Subcutaneous abdominal adipose tissue (tissue), 5 donors: ENCODE measurements around the gene DNAH12.

Experiments
- H3K27ac ChIP-seq: one replicate; pipeline ENCODE4 v1.7.0; 2013; ENCODE audit warnings: low read depth, mild to moderate bottlenecking, inconsistent platforms, low read length, moderate library complexity
- H3K27me3 ChIP-seq, 5 donors: one replicate each; pipeline ENCODE4 v1.7.0; 2013; ENCODE audit warnings: low read length in 5 of 5, inconsistent platforms in 1 of 5; ENCODE audit not compliant: control insufficient read depth in 5 of 5, insufficient read depth in 4 of 5
- H3K36me3 ChIP-seq, 5 donors: one replicate each; pipeline ENCODE4 v1.7.0; 2013; ENCODE audit warnings: low read length in 5 of 5; ENCODE audit not compliant: control insufficient read depth in 5 of 5, insufficient read depth in 5 of 5
- H3K4me1 ChIP-seq, 5 donors: one replicate each; pipeline ENCODE4 v1.7.0; 2013; ENCODE audit warnings: low read length in 5 of 5, mild to moderate bottlenecking in 3 of 5, moderate library complexity in 1 of 5; ENCODE audit not compliant: control insufficient read depth in 5 of 5, insufficient read depth in 5 of 5
- H3K4me3 ChIP-seq, 5 donors: one replicate each; pipeline ENCODE4 v1.7.0; 2013; ENCODE audit warnings: low read length in 5 of 5, low read depth in 1 of 5
- H3K9ac ChIP-seq, 5 donors: one replicate each; pipeline ENCODE4 v1.7.0; 2013; ENCODE audit warnings: low read length in 5 of 5, mild to moderate bottlenecking in 4 of 5, moderate library complexity in 3 of 5
- H3K9me3 ChIP-seq, 5 donors: one replicate each; pipeline ENCODE4 v1.7.0; 2013; ENCODE audit warnings: low read length in 5 of 5; ENCODE audit not compliant: control insufficient read depth in 5 of 5
- donor health status: healthy.
- donor health status: healthy.
- donor health status: healthy.
- donor health status: healthy.
- donor health status: healthy.

The DNAH12 gene

DNA sequence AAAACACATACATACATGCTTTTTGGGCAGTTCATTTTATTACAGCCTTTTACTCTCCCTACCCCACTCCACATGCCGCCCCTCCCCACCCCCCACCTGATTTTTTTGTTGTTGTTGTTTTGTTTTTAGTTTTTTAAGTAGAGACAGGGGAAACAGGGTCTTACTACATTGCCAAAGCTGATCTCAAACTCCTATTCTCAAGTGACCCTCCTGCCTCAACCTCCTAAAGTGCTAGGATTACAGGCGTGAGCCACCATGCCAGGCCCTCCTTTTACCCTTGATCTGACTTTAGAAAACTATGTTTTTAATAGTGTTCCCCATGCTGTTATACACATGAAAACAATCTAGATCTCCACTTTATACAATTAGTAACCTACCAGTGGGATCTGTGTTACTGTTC is 26.7 kb upstream of the DNAH12 start:
- Histone ChIP-seq H3K27ac (no peak overlapping the region), H3K4me3 (no peak overlapping the region), H3K36me3 (peaks cover 30 to 77% (median 37%) of the 10 kb centered on the region in 5 donors), H3K4me1 (no peaks in the 10 kb centered on the region), H3K9ac (no peak overlapping the region), H3K9me3 (no peaks in the 10 kb centered on the region), H3K27me3 (no peaks in the 10 kb centered on the region)

DNA sequence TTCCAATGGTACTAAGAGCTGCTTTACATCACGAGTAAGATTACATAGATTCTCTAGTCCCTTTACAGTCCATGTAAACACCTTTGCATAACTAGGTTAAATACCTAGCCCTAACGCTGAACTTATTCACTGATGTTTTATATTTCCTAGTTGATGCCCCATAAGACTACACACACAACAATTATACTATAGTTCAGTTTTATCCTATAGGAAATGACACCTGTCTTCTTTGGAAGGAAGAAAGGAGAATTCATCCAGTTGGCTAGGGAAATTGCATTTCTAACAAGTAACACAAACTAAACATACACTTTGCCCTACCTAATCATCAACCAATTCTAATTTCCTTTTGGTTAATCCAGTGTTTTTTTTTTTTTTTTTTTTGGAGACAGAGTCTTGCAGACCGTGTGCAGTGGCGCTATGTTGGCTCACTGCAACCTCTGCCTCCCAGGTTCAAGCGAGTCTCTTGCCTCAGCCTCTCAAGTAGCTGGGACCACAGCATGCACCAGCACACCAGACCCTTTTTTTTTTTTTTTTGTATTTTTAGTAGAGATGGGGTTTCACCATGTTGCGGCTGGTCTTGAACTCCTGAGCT is 25.8 kb upstream of the DNAH12 start:
- Histone ChIP-seq H3K27me3 (no peaks in the 10 kb centered on the region), H3K4me3 (no peak overlapping the region), H3K9ac (no peak overlapping the region), H3K36me3 (peaks cover 28 to 73% (median 36%) of the 10 kb centered on the region in 5 donors), H3K4me1 (no peaks in the 10 kb centered on the region), H3K9me3 (no peaks in the 10 kb centered on the region), H3K27ac (no peak overlapping the region)

DNA sequence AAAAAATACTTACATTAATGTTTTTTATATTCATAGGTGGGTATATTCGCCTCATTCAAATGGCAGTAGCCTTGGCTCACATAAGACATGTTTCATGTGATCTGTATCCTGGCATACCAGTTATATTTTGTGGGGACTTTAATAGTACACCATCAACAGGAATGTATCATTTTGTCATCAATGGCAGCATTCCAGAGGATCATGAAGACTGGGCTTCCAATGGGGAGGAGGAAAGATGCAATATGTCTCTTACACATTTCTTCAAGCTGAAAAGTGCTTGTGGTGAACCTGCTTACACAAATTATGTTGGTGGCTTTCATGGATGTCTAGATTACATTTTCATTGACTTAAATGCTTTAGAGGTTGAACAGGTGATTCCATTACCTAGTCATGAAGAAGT is 15.4 kb upstream of the DNAH12 start:
- Histone ChIP-seq H3K4me3 (no peak overlapping the region), H3K4me1 (peaks cover 6 to 40% (median 39%) of the 10 kb centered on the region in 5 donors), H3K27ac (no peak overlapping the region), H3K27me3 (no peaks in the 10 kb centered on the region), H3K9me3 (no peaks in the 10 kb centered on the region), H3K9ac (no peak overlapping the region), H3K36me3 (peaks cover 6 to 11% (median 8%) of the 10 kb centered on the region in 5 donors)

- H3K9ac ChIP-seq, result peak overlapping the region; percentile 93 to 100 (median 99)
- no peaks in the 10 kb centered on the region for H3K27me3 ChIP-seq
- no peaks in the 10 kb centered on the region for H3K9me3 ChIP-seq
- H3K36me3 ChIP-seq, result peaks cover 5 to 9% (median 6%) of the 10 kb centered on the region in 5 donors
- peak overlapping the region; percentile 89 to 100 (median 93) for H3K4me3 ChIP-seq
- H3K4me1 ChIP-seq, result peaks cover 6 to 40% (median 39%) of the 10 kb centered on the region in 5 donors
- H3K27ac ChIP-seq, result peak overlapping the region; percentile 9
Observed at GRCh38 chr3:57557085-57557537, 13.0 kb upstream of the DNAH12 start.

- Histone ChIP-seq H3K27ac (peak overlapping the region; percentile 98), H3K36me3 (peaks cover 5 to 9% (median 6%) of the 10 kb centered on the region in 5 donors), H3K27me3 (no peaks in the 10 kb centered on the region), H3K4me3 (peak overlapping the region; percentile 89 to 100 (median 93)), H3K9ac (peak overlapping the region; percentile 93 to 100 (median 99)), H3K4me1 (peaks cover 6 to 40% (median 39%) of the 10 kb centered on the region in 5 donors), H3K9me3 (no peaks in the 10 kb centered on the region)
Observed at GRCh38 chr3:57556459-57557084, 12.4 kb upstream of the DNAH12 start.

DNA sequence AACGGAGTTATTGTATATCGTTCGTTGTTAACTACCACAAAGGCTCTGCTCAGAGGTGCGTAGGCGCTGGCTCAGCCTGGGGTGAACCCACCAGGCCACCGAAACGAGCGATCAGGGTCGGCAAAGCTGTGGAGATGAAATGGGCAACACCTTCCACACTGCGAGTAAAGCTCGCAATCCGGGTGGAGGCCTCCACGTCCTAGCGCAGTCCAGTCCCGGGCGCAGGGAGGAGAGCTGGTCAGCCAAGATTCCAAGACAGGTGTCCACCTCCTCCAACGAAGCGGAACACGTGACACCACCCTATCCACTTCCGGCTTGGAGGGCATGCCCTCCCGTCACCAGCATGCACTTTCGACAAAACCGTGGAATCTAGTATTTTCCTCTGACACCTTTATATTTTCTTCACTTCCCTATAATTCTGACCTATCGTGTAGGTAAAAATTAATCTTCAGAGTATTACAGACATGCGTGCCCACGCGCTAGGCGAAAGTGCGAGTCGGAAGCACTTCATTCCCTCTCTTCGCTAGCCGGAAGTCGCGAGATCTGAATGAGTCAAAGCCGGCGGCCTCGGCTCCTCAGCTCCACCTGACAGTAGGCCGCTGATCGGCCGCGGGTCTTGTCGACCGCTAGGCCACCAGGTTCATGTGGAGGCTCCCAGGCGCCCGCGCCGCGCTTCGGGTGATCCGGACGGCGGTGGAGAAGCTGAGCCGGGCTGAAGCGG is 11.8 kb upstream of the DNAH12 start, which contains the start of gene PDE12:
PDE12 (plus strand) TSS at position 537 of the 721 bp plus-strand sequence; CDS start at position 643, 106 bp downstream.
- Histone ChIP-seq H3K36me3 (peaks cover 3 to 8% (median 6%) of the 10 kb centered on the region in 5 donors), H3K9me3 (no peaks in the 10 kb centered on the region), H3K27me3 (no peaks in the 10 kb centered on the region), H3K4me1 (peaks cover 6 to 40% (median 39%) of the 10 kb centered on the region in 5 donors), H3K9ac (peak within 1 kb of the TSS; percentile 93 to 100 (median 99)), H3K27ac (peak within 1 kb of the TSS; percentile 98), H3K4me3 (peak within 1 kb of the TSS; percentile 89 to 100 (median 93))

DNA sequence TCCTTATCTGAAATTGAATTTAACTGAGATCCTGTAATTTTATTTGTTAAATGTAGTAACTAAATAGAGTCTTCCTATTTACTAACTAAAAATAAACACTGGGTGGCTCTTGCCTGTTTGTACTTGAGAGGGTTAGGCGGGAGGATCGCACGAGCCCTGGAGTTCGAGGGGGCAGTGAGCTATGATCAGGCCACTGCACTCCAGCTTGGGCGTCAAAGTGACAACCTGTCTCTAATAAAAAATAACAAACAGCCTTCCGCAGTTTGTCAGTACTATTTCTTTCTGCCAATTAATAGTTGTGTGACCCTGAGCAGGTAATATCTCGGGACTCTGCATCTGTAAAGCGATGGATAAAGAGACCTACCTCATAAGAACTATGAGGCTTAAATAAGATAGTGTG is 11.2 kb upstream of the DNAH12 start:
- H3K27me3 ChIP-seq, result no peaks in the 10 kb centered on the region
- peaks cover 0 to 6% (median 6%) of the 10 kb centered on the region in 5 donors for H3K36me3 ChIP-seq
- H3K4me1 ChIP-seq, result peaks cover 6 to 40% (median 39%) of the 10 kb centered on the region in 5 donors
- H3K9ac ChIP-seq, result peak overlapping the region; percentile 93 to 100 (median 99)
- no peaks in the 10 kb centered on the region for H3K9me3 ChIP-seq
- H3K27ac ChIP-seq, result peak overlapping the region; percentile 98
- peak overlapping the region; percentile 89 to 100 (median 90) for H3K4me3 ChIP-seq

DNA sequence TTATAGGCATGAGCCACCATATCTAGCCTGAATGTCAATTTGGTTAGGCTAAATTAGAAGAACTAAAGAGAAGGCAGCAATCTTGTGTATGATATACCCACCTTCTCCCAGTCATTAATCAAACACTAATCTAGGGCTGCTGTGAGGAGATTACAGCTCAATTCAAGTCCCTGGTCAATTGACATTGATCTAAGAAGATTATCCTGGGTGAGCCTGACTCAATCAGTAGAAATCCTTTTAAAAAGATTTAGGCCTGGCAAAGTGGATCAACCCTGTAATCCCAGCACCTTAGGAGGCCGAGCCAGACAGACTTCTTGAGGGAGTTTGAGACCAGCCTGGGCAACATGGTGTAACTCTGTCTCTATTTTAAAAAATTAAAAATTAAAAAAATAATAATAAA is 2.5 kb upstream of the DNAH12 start:
- peaks cover 0 to 3% (median 0%) of the 10 kb centered on the region in 5 donors for H3K27me3 ChIP-seq
- H3K9ac ChIP-seq, result no peak overlapping the region
- H3K9me3 ChIP-seq, result no peaks in the 10 kb centered on the region
- H3K36me3 ChIP-seq, result no peaks in the 10 kb centered on the region
- H3K4me3 ChIP-seq, result no peak overlapping the region
- peaks cover 0 to 9% (median 7%) of the 10 kb centered on the region in 5 donors for H3K4me1 ChIP-seq
- H3K27ac ChIP-seq, result no peak overlapping the region

DNA sequence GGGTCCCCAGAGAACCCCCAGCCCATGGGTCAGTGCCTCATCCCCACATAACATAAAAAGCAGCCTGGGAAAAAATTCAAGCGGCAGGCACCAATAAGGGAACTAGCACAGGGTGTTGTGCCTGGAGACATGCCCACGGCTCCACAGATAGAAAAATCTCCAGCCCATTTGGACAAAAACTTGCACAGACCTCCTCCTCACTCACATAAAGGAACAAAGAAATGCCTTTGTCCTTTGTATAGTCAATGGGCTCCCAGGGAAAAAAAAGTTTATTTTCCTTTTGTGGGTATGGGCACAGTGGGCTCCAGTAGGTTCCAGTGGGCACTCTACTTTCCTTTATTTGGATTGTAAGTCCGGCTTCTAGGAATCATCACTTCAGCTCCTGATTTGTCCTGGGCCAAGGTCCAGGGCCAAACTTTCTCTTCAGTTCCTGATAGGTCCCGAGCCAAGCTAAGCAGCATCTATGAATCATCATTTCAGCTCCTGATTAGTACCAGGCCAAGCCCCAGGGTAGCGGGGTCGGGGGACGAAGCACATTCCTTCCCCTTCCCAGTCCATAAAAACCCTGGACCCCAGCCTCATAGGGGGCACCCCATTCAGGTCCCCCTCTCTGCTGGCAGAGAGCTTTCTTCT is 1.6 kb upstream of the DNAH12 start:
- no peak overlapping the region for H3K27ac ChIP-seq
- no peak overlapping the region for H3K9ac ChIP-seq
- no peaks in the 10 kb centered on the region for H3K36me3 ChIP-seq
- no peaks in the 10 kb centered on the region for H3K9me3 ChIP-seq
- H3K4me3 ChIP-seq, result no peak overlapping the region
- peaks cover 0 to 9% (median 7%) of the 10 kb centered on the region in 5 donors for H3K4me1 ChIP-seq
- peaks cover 0 to 3% (median 0%) of the 10 kb centered on the region in 5 donors for H3K27me3 ChIP-seq
